Fibroblast of lung (primary cell): ENCODE data around the gene ATG9A. TPM values are rescaled to one million over a fixed set of nuclear protein-coding genes. Genes with fewer than 3 reads are reported as not detected.
A peak's percentile ranks its signal among the peaks of the same experiment; 100 is the strongest.

Experiments used
- DNase-seq, 2 donors: peaks; one replicate each; pipeline versions ENCODE4 v3.0.0 to v3.0.0-alpha.2; 2010; ENCODE audit warnings: low read depth in 2 of 2
- H2AFZ ChIP-seq: 2 replicates; pipeline ENCODE4 v1.5.1; 2012; ENCODE audit warnings: low read length, control low read depth, inconsistent platforms
- H3K27ac ChIP-seq: 2 replicates; pipeline ENCODE4 v1.5.1; 2011; ENCODE audit warnings: low read length, control low read depth; ENCODE audit not compliant: insufficient read depth
- H3K27me3 ChIP-seq: 2 replicates; pipeline ENCODE4 v1.5.1; 2011; ENCODE audit warnings: mild to moderate bottlenecking, low read length; ENCODE audit not compliant: control insufficient read depth, insufficient read depth
- H3K36me3 ChIP-seq: 2 replicates; pipeline ENCODE4 v1.5.1; 2011; ENCODE audit warnings: low read length; ENCODE audit not compliant: control insufficient read depth, insufficient read depth
- H3K4me1 ChIP-seq: 2 replicates; pipeline ENCODE4 v1.5.1; 2011; ENCODE audit warnings: low read length; ENCODE audit not compliant: control insufficient read depth, insufficient read depth; ENCODE audit errors: extremely low read depth
- H3K4me2 ChIP-seq: 2 replicates; pipeline ENCODE4 v1.5.1; 2011; ENCODE audit warnings: low read length, control low read depth; ENCODE audit not compliant: insufficient read depth; ENCODE audit errors: extremely low read depth
- H3K4me3 ChIP-seq, 4 experiments: fragments of 200-600 bp in 1 of 4; sonication (generic) in 1 of 4; replicated peaks in 1 of 4; 2 replicates each; pipeline ENCODE4 v1.5.1; 2011 to 2016; ENCODE audit warnings: low read length in 4 of 4, low read depth in 3 of 4, mild to moderate bottlenecking in 3 of 4, control low read depth in 2 of 4, inconsistent platforms in 1 of 4, mixed read lengths in 1 of 4; ENCODE audit not compliant: insufficient read depth in 1 of 4; ENCODE audit errors: control extremely low read depth in 1 of 4
- H3K79me2 ChIP-seq: 2 replicates; pipeline ENCODE4 v1.5.1; 2012; ENCODE audit warnings: mild to moderate bottlenecking, low read length, inconsistent platforms; ENCODE audit not compliant: control insufficient read depth, insufficient read depth
- H3K9ac ChIP-seq: 2 replicates; pipeline ENCODE4 v1.5.1; 2011; ENCODE audit warnings: mild to moderate bottlenecking, low read length, control low read depth; ENCODE audit not compliant: insufficient read depth
- H3K9me3 ChIP-seq: 2 replicates; pipeline ENCODE4 v1.5.1; 2012; ENCODE audit warnings: low read depth, low read length; ENCODE audit not compliant: control insufficient read depth, insufficient read depth
- H4K20me1 ChIP-seq: 2 replicates; pipeline ENCODE4 v1.5.1; 2011; ENCODE audit warnings: low read length; ENCODE audit not compliant: control insufficient read depth, insufficient read depth; ENCODE audit errors: extremely low read depth
- EZH2 ChIP-seq: IDR thresholded peaks from 2 replicates; pipeline ENCODE4 v1.5.1; 2012; ENCODE audit warnings: low read length, control low read depth, mild to moderate bottlenecking; ENCODE audit errors: missing control alignments
- polyA minus RNA-seq: library from RNA; depleted of rRNA, polyadenylated mRNA; stranded (reverse); fragments of >200 nt; gene quantifications from 2 replicates; pipeline ENCODE4 v1.2.3, GENCODE V29; 2011; ENCODE audit warnings: low replicate concordance
- polyA plus RNA-seq, 2 donors: library from polyadenylated mRNA; depleted of rRNA in 1 of 2; stranded (reverse) in 1 of 2; unstranded in 1 of 2; fragments of >200 nt; gene quantifications; 2 replicates each; pipeline ENCODE4 v1.2.1, GENCODE V29; 2011 to 2012; ENCODE audit warnings: missing spikeins in 1 of 2
- total RNA-seq: library from RNA; depleted of rRNA; stranded (reverse); fragments of >200 nt; gene quantifications from 2 replicates; pipeline ENCODE4 v1.2.1, GENCODE V29; 2014
- TF ChIP-seq, protein P1 (sequence below), 2 donors: IDR thresholded peaks in 1 of 2; conservative IDR thresholded peaks in 1 of 2; 1 replicate in 1 of 2; 2 replicates in 1 of 2; pipeline ENCODE4 v1.5.1; 2011 to 2012; ENCODE audit warnings: low read length in 2 of 2, control low read depth in 1 of 2, inconsistent platforms in 1 of 2, low read depth in 1 of 2, mild to moderate bottlenecking in 1 of 2

Gene ATG9A, protein sequence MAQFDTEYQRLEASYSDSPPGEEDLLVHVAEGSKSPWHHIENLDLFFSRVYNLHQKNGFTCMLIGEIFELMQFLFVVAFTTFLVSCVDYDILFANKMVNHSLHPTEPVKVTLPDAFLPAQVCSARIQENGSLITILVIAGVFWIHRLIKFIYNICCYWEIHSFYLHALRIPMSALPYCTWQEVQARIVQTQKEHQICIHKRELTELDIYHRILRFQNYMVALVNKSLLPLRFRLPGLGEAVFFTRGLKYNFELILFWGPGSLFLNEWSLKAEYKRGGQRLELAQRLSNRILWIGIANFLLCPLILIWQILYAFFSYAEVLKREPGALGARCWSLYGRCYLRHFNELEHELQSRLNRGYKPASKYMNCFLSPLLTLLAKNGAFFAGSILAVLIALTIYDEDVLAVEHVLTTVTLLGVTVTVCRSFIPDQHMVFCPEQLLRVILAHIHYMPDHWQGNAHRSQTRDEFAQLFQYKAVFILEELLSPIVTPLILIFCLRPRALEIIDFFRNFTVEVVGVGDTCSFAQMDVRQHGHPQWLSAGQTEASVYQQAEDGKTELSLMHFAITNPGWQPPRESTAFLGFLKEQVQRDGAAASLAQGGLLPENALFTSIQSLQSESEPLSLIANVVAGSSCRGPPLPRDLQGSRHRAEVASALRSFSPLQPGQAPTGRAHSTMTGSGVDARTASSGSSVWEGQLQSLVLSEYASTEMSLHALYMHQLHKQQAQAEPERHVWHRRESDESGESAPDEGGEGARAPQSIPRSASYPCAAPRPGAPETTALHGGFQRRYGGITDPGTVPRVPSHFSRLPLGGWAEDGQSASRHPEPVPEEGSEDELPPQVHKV
- total RNA-seq (27.2 and 47.2 TPM in 2 replicates), polyA plus RNA-seq (64.5 and 68.2 TPM in 2 replicates), polyA minus RNA-seq (253 and 268 TPM in 2 replicates)
- polyA plus RNA-seq (2012), result 44.7 and 51.3 TPM in 2 replicates

DNA sequence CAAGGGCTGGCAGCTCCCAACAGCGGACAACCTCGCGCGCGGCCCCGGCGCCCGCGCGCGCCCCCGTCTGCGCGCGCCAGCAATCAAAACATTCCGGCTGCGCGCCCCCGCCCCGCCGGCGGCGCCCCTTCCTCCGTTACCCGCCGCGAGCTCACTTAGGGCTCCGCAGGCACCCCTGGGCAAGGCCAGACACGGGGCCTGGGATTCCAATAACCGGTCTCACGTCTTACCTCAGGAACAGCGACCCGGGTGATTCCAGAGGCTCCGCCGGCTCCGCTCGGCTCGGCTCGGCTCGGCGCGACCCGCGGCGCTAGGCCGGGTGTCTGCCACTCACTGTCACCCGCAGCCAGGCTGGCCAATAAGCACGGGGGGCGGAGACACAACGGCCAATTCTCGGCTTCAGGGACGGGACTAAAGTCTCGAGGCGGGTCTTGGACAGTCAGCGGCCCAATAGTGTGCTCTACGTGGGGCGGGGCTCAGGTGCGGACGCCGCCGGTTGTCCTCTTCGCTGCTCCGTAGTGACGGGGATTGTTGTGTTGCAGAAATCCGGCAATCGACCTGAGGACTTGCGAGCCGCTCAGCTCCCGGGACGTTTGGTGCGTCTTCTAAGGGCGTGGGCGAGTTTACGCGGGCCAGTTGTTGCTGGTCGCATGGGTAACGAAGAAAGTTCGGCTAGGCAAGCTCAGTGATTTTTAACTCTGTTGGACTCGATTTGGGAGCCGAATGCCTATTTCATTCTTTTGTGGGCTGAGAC lies at the start of gene ATG9A, which contains the start of gene ANKZF1:
Gene ATG9A, minus strand, starts transcription at position 332 of the 754 bp plus-strand sequence. CDS start 1,612 bp downstream, outside the sequence.
Gene ANKZF1, plus strand, starts transcription at position 502 of the 754 bp plus-strand sequence. CDS start 452 bp downstream, outside the sequence.
- Histone ChIP-seq H3K9ac (peak within 1 kb of the TSS; percentile 91), H4K20me1 (no peaks in the 10 kb centered on the region), H3K4me2 (peak within 1 kb of the TSS; percentile 97), H3K79me2 (peaks cover 16% of the 10 kb centered on the region), H3K4me3 (peak within 1 kb of the TSS; percentile 59 to 91 (median 82)), H3K27ac (peak within 1 kb of the TSS; percentile 81), H3K9me3 (no peaks in the 10 kb centered on the region), H3K4me1 (peaks cover 2% of the 10 kb centered on the region), H3K27me3 (no peaks in the 10 kb centered on the region), H3K36me3 (peaks cover 12% of the 10 kb centered on the region), H2AFZ (peak within 1 kb of the TSS; percentile 81)
- DNase-seq, result peak; percentile 98 to 99
- TF ChIP-seq, protein P1, sequence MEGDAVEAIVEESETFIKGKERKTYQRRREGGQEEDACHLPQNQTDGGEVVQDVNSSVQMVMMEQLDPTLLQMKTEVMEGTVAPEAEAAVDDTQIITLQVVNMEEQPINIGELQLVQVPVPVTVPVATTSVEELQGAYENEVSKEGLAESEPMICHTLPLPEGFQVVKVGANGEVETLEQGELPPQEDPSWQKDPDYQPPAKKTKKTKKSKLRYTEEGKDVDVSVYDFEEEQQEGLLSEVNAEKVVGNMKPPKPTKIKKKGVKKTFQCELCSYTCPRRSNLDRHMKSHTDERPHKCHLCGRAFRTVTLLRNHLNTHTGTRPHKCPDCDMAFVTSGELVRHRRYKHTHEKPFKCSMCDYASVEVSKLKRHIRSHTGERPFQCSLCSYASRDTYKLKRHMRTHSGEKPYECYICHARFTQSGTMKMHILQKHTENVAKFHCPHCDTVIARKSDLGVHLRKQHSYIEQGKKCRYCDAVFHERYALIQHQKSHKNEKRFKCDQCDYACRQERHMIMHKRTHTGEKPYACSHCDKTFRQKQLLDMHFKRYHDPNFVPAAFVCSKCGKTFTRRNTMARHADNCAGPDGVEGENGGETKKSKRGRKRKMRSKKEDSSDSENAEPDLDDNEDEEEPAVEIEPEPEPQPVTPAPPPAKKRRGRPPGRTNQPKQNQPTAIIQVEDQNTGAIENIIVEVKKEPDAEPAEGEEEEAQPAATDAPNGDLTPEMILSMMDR (conservative IDR thresholded peaks at IDR 0.05 in 1 of 2, IDR thresholded peaks at IDR 0.05 in 1 of 2; ENCODE audit: low read depth in 1 of 2, low read length in 2 of 2), result no peak
- no peak for TF ChIP-seq EZH2

DNA sequence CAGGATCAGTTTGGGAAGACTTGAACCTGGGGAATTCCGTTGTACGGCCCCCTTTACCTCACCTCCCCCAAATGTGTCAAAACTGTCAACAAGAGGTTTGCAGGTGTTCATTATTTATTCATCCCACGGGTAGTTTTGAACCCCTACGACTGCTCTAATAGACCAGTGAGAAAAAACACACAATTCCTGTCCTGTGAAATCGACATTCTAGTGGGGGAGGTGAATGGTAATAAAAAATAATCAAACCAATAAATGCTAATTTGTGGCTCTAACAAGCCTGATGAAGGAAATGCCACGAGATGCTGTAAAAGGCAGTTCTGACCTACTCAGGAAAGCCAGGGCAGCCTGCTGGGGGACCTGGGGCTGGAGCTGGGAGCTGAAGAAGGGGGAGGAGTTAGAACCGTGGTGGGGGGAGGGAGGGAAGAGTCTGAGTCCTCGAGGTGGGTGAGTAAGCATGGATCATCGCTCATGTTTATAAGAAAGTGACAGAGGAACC lies 49.3 kb upstream of the ATG9A start:
- TF ChIP-seq, protein P1 (conservative IDR thresholded peaks at IDR 0.05 in 1 of 2, IDR thresholded peaks at IDR 0.05 in 1 of 2; ENCODE audit: low read depth in 1 of 2, low read length in 2 of 2), result no peak
- no peak for TF ChIP-seq EZH2
- Histone ChIP-seq H2AFZ (no peak overlapping the region), H4K20me1 (no peaks in the 10 kb centered on the region), H3K27me3 (no peaks in the 10 kb centered on the region), H3K4me1 (peaks cover 29% of the 10 kb centered on the region), H3K9ac (peak overlapping the region; percentile 52), H3K9me3 (no peaks in the 10 kb centered on the region), H3K4me2 (peak overlapping the region; percentile 75), H3K36me3 (peaks cover 23% of the 10 kb centered on the region), H3K27ac (peak overlapping the region; percentile 91), H3K79me2 (peaks cover 8% of the 10 kb centered on the region), H3K4me3 (peak overlapping the region in 3 of 4 experiments; percentile 27 to 37 (median 30))
- DNase-seq, result no peak
